Measurements from ENCODE around the gene MFAP4. TPM values are rescaled to one million over a fixed set of nuclear protein-coding genes. Genes with fewer than 3 reads are reported as not detected.

MFAP4 gene
- total RNA-seq, 3 donors from 2014 or later, result 45.5 to 186 (median 116) TPM

Other genes starting within 250 kb of the MFAP4 start
- 10 to 100 TPM; 26.6 to 36.7 (median 30.6) TPM for gene EPN2, start 149.8 kb downstream of the MFAP4 start, total RNA-seq
- 10 to 100 TPM; 14.4 to 29.2 (median 28.4) TPM for gene B9D1, start 24.5 kb downstream of the MFAP4 start, total RNA-seq
- 10 to 100 TPM; 21.4 to 39.0 (median 22.7) TPM for gene MAPK7, start 8.7 kb downstream of the MFAP4 start, total RNA-seq
- gene RNF112, start 24.0 kb upstream of the MFAP4 start, total RNA-seq, result 1 to 10 TPM in 2 of 3 donors, under 1 TPM in 1; 0.96 to 2.9 (median 2.3) TPM
- gene SLC47A1, start 146.7 kb upstream of the MFAP4 start, total RNA-seq, result 10 to 100 TPM in 1 of 3 donors, 1 to 10 TPM in 2; 3.8 to 22.1 (median 8.8) TPM